GM19438 (cell line): ENCODE results near the gene CFAP91.

Experiments
- ATAC-seq: cut with Tn5 transposase; IDR thresholded peaks from one replicate; pipeline ENCODE4 v1.9.1; 2021; ENCODE audit warnings: low read depth; ENCODE audit not compliant: unreplicated experiment

The CFAP91 gene

DNA sequence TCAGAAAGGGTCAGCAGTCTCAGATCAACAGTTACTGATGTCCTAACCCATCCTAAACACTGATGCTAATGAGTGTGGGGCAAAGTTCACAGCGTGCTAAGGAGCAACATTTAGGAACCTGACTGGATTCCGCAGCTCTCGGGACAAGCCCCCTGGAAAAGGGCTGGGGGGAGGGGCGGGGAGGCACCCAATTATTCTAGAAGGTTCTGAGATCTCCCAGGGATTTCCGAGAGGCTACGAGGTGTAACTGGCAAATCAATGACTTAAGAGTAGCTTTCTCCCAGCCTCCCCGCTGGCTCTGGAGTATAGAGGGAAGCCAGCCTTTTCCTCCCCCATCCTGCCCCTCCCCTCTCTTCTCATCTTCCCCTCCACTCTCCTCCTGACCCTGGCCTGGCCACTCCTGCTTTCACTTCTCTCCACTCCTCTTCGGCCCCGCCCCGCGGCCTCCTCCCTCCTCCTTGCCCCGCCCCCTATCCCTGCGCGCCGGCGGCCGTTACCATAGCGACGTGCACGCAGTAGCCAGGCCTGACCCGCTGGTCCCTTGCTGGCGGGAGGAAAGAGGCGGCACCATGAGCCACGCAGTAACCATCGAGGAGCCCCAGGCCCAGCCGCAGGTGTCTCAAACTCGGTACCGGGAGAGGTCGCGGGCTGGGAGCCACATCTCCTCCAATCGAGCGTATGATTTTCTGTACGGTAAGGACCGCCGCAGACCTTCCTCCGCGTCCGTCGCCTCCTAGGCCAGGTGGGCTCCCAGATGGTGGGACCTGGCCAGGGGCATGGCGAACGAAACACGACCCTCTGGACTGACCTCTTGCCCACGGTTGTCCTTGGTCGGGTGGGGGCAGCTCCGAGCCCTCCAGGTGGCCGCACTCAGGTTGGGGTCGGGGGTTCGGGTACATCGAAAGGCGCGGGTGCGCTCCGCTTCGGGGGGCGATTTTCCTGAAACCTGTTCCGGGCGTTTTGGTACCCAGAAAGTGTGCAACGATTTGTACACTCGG, at the start of gene CFAP91:
Gene CFAP91 (plus strand): TSS at position 493 of the 998 bp plus-strand sequence. CDS start 77 bp downstream, at position 570.
- ATAC-seq: peak; percentile 92

DNA sequence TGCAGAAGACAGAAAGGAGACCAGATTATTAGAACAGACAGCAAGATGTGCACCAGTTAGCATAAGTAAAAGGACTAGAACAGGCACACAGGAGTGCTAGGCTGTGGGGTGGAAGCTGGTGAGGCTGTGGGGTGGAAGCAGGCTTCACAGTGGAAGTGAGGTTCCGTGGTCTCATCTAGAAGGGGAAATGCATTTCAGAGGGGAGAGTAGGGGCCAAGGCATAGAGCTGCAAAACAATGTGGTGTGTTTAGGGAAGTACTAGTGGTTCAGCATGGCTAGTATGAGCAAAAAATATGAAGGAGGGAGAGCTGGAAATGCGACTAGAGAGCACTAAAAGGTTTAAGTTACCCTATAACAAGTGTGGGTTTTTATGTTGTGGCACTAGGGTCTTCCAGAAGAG, 48.9 kb upstream of the CFAP91 start:
- no peak for ATAC-seq

DNA sequence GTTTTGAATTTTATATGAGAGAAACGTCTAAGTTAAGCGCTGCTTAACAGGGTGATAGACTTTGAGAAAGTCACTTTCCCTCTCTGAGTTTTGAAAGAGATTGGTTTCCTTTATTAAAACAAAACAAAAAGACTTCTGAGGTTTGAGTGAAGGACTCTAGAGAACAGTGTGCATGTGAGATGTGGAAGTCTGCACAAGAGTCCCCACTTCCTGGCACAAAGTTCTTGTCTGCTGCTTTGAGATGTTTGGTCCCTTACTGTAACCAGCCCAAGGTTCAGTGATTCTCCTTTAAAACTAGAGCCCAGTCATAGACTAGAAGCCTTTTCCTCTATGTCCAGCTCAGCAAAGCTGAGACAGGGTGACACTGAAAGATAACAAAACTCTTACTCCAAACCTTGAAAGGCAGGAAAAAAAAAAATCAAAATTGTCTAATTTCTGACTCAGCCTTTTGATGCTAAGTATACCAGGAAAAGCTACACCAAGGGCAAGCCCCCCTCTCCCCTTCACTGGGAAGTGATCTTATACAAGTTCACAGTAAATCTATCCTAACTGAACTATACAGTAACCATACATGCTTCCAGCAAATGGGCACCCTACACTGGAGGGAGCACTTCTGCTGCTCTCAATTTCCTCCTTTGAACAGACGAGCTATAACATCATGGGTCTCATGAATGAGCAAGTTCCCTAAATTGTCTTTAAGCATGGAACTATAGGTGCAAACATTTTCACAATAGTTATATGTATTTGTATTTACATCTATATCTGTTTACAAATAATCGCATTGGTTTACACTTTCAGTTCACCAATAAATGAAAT, 44.7 kb upstream of the CFAP91 start:
- ATAC-seq: no peak

DNA sequence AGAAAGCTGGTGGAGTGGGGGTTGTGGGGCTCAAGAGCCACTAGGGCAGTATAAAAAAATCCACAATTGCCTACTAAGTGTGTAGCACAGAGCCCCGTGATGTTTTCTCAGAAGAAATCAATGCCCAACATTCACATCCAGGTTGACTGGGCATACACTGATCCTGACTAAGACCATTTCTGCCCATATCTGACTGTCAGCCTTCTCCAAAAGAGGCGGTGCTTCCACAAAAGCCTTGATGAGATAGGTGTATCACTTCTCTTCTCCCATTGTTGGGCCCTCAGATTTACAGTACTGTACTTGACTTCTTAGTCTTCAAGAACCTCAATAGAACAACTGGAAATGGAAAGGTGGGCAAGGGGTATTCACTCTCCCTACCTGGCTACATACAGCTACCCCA, 43.8 kb upstream of the CFAP91 start:
- no peak for ATAC-seq

DNA sequence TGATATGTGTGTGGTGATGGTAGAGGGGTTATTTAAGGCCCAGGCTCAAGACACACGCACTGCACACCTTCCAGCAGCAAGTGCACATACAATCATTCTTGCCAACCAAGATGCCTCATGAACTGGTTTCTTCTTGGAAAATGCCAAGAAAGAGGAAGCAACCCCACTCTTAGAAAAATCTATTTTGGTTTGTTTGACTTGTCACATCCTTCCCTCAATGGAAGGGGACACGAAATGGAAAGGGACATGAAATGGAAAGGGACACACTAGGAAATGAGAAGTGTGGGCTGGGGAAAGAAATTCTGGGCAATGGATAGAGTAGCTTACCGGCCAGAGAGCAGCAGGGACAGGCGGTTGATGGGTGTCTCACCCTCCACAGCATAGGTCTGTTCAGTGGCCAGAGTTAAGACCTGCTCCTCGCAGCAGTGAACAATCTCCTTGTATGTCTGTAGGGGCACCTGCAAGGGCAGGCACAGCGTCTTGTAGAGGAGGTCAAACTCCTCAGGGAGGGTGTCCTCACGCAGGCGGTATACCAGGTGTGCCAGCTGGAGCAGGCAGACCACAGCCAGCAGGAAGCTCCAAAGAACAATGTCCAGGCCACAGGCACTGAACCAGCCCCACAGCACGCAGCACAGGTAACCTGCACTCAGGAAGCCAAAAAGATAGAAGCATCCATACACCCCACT, 43.1 kb upstream of the CFAP91 start:
- no peak for ATAC-seq

DNA sequence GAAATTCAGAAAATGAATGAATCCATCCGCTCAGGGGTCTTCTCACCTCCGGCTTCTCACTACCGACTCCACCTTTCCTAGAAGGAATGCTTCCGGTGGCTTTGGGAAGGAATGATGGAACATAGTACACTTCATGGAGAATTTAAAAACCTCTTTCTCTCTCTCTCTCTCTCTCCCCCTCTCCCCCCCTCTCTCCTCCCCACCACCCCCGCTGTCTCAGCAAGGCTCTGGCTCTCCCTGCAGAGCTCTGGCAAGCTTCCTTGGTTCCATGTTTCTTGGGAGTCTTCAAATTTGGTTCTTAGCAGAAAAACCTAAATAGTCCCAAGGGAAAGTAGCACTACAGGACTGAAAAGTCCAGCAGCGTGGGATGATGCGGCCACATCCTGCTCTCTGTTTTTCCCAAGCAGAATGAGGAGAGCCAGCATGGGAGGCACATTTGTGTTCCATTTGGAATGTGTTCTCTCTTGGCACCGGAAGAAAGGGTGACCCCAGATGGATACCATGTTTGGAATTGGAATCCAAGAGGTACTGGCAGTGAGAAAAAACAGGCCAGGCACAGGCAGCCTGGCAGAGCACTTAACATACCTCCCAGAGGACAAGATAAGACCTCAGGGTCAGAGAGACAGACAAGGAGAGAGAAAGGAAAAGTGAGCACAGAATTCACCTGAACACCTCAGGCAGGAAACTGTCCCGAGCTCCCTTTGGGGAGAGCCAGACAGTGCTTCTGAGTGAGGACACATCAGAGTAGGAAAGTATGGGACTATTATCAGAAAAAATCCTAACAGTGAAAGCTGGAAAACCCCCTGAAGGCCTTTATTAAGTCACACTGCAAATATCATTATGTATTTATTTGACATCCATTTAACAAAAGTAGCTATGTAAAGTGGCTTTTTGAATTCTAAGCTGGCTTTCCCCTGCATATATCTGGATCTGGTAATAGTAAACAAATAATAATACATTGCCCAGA, 42.1 kb upstream of the CFAP91 start, which contains the start of gene POPDC2:
Gene POPDC2 (minus strand): TSS at position 116 of the 967 bp plus-strand sequence. CDS start 166 bp downstream, outside the sequence.
- ATAC-seq: no peak

DNA sequence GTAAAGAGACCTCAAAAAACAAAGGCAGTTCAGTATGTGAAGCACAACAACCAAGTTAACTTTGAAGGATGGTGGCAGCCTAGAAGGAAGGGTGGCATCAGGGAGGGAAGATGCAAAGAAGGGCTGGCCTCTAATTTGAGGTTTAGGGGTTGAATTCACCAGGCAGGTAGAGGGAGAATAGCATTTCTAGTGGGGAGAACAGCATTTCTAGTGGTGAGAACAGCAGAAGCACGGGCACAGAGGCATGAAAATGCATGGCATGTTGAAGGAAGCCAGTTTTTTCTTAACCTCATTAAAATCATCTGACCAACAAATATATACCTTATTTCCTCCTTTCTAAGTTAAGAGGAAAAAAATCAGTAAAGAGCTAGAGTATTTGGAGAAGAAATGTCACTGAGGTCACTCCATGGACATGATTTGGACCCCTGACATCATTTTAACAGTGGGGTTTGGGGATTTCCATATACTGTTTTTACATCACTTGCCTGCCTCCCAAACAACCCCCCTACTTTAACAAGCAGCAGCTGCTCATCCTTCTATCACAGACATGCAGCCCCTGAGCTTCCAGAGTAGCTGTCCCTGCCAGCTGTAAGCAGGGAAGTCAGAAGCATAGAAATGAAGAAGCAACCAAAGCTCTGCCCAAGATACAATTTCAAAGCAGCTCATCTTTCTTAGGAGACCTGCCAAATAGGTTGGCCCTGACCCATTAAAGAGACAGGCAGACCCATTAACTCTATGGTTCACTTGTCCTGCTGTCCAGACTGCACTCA, 40.0 kb upstream of the CFAP91 start:
- ATAC-seq: no peak

DNA sequence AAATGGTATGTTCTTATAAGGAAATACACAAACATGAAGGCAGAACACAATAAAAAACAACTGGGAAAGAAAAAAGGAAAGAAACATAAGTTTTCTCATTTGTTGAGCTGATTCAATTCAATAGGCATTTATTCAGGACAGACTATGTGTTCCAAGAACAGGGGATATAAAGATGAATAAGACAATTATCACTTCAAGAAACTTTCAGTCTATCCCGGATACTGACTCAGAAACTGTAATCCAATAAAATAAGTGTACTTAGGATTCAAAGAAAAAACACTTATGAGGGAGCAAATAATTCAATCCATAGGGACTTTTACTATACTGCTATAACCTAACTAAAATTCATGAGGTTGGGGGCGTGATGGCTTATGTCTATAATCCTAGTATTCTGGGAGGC, 38.9 kb upstream of the CFAP91 start:
- ATAC-seq: no peak

DNA sequence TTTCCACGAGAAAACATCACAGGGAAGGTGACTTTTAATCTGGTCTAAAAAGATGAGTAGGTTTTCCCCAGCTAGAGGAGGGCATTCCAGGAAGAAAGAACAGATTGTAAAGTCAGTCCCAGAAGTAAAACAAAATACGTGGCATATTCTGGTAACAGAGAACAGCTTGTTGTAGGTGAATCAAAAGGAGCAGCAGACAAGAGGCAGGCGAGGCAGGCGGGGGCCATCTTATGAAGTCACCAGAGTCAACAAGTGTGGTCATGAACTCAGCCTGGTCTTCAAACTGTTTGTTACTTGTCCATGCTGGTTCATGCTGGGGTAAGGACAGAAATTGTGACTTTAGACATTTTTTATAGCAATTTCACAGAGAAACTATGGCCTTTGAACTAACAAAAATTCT, 38.5 kb upstream of the CFAP91 start:
- no peak for ATAC-seq

DNA sequence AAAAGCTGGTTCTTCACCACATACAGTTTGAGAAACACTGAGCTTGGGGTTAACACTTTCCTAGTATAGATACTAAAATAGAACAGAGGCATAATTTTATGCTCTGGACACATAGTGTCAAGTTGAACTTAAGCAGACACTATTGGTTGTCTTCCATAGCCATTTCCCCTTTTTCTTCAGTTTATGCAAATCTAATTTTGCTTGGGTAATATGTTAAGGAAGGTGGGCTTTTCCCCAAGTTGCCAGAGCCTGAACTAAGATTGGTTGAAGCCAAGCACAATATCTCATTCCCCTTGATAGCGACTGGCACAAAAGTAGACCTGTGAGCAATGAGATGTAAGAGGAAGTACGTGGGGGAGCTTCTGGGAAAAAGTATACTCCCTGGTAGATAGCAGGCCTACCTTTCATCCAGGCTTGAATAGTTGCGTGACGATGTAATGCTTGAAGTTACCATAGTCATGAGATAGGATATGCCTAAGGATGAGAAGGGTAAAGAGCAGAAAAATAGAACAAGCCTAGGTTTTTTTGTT, 37.9 kb upstream of the CFAP91 start:
- ATAC-seq: no peak

DNA sequence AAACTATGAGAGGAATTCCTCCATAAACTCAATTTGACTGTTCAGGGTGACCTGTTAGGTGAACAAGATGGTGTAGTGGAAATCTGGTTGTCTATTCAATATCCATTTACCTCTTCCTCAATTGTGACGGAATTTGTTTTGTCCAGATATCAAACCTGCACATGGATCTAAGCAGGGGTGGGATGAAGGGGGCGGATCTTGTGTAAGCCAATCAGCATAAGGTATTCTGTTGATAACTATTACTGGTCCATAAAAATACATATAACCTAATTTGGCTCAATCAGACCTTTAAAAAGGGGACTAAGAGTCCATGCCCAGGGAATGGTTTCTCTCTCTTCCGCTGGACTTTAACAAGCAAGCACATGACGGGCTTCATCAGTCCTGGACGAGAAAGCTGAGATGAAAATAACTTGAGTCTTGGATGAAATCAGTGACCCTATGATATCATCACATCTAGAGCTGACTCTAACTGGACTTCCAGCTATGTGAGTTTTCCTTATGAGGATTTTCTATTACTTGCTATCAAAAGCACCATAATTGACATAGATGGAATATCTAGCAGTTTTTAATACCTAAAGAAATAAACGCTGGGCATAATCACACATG, 36.8 kb upstream of the CFAP91 start:
- no peak for ATAC-seq

DNA sequence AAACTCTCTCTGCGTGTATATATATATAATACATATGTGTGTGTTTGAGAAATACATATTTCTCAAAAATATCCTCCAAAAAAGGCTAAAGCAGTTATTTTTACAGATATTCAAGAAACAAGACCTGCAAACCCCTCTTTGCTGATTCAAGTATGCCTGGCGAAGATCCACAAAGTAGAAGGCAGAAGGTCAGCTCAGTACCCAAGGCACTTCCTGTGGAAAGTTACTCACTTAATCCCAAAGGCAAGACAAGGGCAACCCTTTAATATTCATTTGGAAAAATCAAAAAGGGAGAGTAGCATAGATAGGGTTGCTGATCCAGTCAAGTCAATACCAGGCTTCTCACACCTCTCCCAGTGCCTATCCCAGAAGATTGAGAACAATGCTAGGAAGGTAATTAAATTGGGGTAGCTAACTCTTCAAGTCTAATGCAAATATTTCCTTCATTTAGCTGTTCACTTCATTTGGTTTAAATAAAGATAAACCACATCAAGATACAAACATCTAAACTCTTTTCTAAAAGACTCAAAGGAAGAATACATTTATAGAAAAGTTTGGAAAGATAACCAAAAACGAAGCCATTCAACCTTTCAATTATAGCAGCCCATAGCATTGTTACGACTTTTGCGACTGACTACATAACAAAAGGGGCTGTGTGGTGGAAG, 32.8 kb upstream of the CFAP91 start:
- ATAC-seq: no peak

DNA sequence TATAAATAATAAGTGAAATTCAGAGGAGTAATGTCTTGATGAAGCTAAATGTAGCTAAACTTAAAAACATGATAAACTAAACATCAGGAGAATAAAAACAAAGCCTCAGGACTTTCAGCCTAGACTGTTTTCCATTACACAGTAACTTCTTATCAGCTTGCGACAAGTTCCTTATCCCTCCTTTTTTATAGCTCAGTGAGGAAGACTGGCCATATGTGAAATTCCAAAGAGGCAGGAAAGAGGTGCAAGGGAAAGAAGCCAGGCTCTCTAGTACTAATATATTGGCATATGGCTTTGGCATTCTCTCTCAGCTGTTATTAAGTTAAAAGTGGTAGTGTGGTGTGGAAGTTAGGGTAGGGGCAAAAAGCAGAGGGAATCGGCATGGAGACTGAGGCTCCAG, 30.0 kb upstream of the CFAP91 start:
- ATAC-seq: no peak

DNA sequence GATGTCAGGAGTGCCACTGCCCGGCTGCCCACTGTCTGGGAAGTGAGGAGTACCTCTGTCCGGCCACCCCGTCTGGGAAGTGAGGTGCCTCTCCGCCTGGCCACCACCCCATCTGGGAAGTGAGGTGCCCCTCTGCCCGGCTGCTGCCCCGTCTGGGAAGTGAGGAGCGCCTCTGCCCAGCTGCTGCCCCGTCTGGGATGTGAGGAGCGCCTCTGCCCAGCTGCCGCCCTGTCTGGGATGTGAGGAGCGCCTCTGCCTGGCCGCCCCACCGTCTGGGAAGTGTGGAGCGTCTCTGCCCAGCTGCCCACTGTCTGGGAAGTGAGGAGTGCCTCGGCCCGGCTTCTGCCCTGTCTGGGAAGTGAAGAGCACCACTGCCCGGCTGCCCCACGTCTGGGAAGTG, 28.9 kb upstream of the CFAP91 start:
- ATAC-seq: no peak

DNA sequence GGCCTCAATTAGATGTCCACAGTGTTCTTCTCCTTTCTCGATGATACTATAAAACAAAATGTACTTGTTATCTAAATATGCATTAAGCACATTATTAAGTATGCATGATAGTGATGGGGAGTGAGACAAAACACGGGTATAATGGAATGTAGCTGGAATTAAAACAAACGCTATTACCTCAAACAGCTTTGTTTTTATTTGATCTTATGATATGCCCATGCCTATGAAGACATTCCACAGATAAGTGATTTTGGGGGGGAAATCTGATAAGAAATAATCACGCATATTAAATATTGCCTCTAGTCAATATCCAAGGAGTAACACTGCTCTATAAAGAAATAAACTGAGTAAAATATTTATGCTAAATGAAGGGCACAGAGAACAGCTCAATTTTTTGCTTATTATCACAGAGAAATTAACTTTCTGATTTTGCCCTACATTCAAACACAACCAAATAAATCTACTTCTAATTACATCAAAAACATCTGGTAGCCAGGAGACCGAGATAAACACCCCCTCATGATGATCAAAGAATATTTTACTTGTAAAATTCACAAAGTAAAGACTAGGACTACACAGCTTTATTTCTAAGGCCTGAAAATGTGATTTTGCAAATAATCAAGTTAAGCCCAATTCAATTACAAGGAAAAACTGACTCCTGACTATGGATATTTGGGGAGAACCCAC, 27.5 kb upstream of the CFAP91 start:
- no peak for ATAC-seq

DNA sequence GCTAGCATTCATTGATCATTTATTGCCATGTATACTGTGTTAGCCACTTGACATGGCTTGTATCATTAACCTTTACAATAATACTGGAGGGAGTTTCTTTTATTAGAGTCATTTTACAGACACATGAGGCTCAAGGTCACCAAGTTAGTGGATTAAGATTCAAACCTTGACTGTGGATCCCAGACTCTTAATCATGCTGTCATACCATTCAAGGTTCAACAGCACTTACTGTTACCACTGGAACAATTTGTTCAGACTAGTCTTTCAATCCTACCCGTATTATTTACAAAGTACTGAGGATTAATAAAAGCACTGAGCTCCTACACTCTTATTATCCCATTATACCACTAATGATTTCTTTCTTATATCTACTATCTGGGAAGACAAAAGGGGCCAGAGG, 26.8 kb upstream of the CFAP91 start:
- no peak for ATAC-seq
